Stimulated activated naive B cell treated with anti-CD40 and anti-IgM and Interleukin-4, amounts not matched to agents 10 μg/mL and 1 μg/mL and 100 μg/mL, for 72 hours (primary cell): ENCODE results near the gene TP53.

Source experiments
- ATAC-seq, 2 donors: fragments of 150-1000 bp; cut with Tn5 transposase; replicated peaks; 2 replicates each; pipeline ENCODE4 v1.10.0; 2021; ENCODE audit warnings: moderate library complexity in 1 of 2
- DNase-seq: peaks from one replicate; pipeline ENCODE4 v3.0.0; 2021
- H3K27ac Mint-ChIP-seq: one replicate; pipeline ENCODE4 v1.8.0; 2022; ENCODE audit warnings: mild to moderate bottlenecking, mixed read lengths
- H3K27me3 Mint-ChIP-seq, 2 donors: one replicate each; pipeline ENCODE4 v1.8.0; 2022; ENCODE audit warnings: mixed read lengths in 2 of 2
- H3K36me3 Mint-ChIP-seq, 2 donors: one replicate each; pipeline ENCODE4 v1.8.0; 2022; ENCODE audit warnings: mixed read lengths in 2 of 2, mild to moderate bottlenecking in 1 of 2
- H3K4me1 Mint-ChIP-seq, 2 donors: one replicate each; pipeline ENCODE4 v1.8.0; 2022; ENCODE audit warnings: mixed read lengths in 2 of 2, mild to moderate bottlenecking in 1 of 2
- H3K4me3 Mint-ChIP-seq, 2 donors: one replicate each; pipeline ENCODE4 v1.8.0; 2022; ENCODE audit warnings: mild to moderate bottlenecking in 2 of 2, mixed read lengths in 2 of 2, moderate library complexity in 1 of 2
- H3K9me3 Mint-ChIP-seq, 2 donors: one replicate each; pipeline ENCODE4 v1.8.0; 2022; ENCODE audit warnings: mixed read lengths in 2 of 2, mild to moderate bottlenecking in 1 of 2

Gene TP53

GRCh38 chr17:7687072-7687907 lies at the start of gene TP53:
Gene TP53 (minus strand): TSS chr17:7687490. CDS start chr17:7676594, 10,896 bp downstream.
- H3K4me3 Mint-ChIP-seq = peak within 1 kb of the TSS; percentile 88 to 91
- peaks cover 25 to 44% of the 10 kb centered on the region in 2 donors for H3K4me1 Mint-ChIP-seq
- peaks cover 18 to 44% of the 10 kb centered on the region in 2 donors for H3K36me3 Mint-ChIP-seq
- DNase-seq (peak; percentile 89), ATAC-seq (peak; percentile 53 to 58)
- H3K9me3 Mint-ChIP-seq = no peaks in the 10 kb centered on the region
- no peaks in the 10 kb centered on the region for H3K27me3 Mint-ChIP-seq
- peak within 1 kb of the TSS; percentile 99 for H3K27ac Mint-ChIP-seq

- DNase-seq (no peak), ATAC-seq (no peak)
- H3K9me3 Mint-ChIP-seq = no peaks in the 10 kb centered on the region
- H3K36me3 Mint-ChIP-seq = no peaks in the 10 kb centered on the region
- H3K27ac Mint-ChIP-seq = no peak overlapping the region
- H3K4me3 Mint-ChIP-seq = no peak overlapping the region
- H3K4me1 Mint-ChIP-seq = peaks cover 5 to 13% of the 10 kb centered on the region in 2 donors
- peaks cover 24 to 36% of the 10 kb centered on the region in 2 donors for H3K27me3 Mint-ChIP-seq
Measured at GRCh38 chr17:7732981-7733539, 45.8 kb upstream of the TP53 start.

- no peaks in the 10 kb centered on the region for H3K9me3 Mint-ChIP-seq
- no peak overlapping the region for H3K4me3 Mint-ChIP-seq
- peak overlapping the region; percentile 53 for H3K27ac Mint-ChIP-seq
- DNase-seq (no peak), ATAC-seq (no peak)
- H3K36me3 Mint-ChIP-seq = no peaks in the 10 kb centered on the region
- H3K27me3 Mint-ChIP-seq = peaks cover 14 to 19% of the 10 kb centered on the region in 2 donors
- H3K4me1 Mint-ChIP-seq = peaks cover 5 to 13% of the 10 kb centered on the region in 2 donors
Measured at GRCh38 chr17:7729816-7730215, 42.5 kb upstream of the TP53 start.

GRCh38 chr17:7727886-7728285 lies 40.6 kb upstream of the TP53 start:
- DNase-seq = no peak
- H3K27me3 Mint-ChIP-seq = peaks cover 16 to 17% of the 10 kb centered on the region in 2 donors
- H3K4me1 Mint-ChIP-seq = peaks cover 5 to 13% of the 10 kb centered on the region in 2 donors
- H3K27ac Mint-ChIP-seq = no peak overlapping the region
- no peaks in the 10 kb centered on the region for H3K9me3 Mint-ChIP-seq
- no peak overlapping the region for H3K4me3 Mint-ChIP-seq
- no peak for ATAC-seq
- H3K36me3 Mint-ChIP-seq = no peaks in the 10 kb centered on the region

GRCh38 chr17:7721612-7722011 lies 34.3 kb upstream of the TP53 start:
- peaks cover 10 to 19% of the 10 kb centered on the region in 2 donors for H3K4me1 Mint-ChIP-seq
- ATAC-seq (no peak), DNase-seq (no peak)
- no peak overlapping the region for H3K27ac Mint-ChIP-seq
- peaks cover 65 to 72% of the 10 kb centered on the region in 2 donors for H3K27me3 Mint-ChIP-seq
- no peaks in the 10 kb centered on the region for H3K9me3 Mint-ChIP-seq
- H3K36me3 Mint-ChIP-seq = no peaks in the 10 kb centered on the region
- H3K4me3 Mint-ChIP-seq = no peak overlapping the region

- Mint-ChIP-seq H3K4me1 (peaks cover 13 to 23% of the 10 kb centered on the region in 2 donors), H3K27ac (no peak overlapping the region), H3K36me3 (no peaks in the 10 kb centered on the region), H3K9me3 (no peaks in the 10 kb centered on the region), H3K27me3 (peaks cover 77 to 83% of the 10 kb centered on the region in 2 donors), H3K4me3 (no peak overlapping the region)
- DNase-seq = no peak
- ATAC-seq = no peak
Measured at GRCh38 chr17:7720125-7720524, 32.8 kb upstream of the TP53 start.

- Mint-ChIP-seq H3K9me3 (no peaks in the 10 kb centered on the region), H3K27ac (no peak overlapping the region), H3K4me1 (peaks cover 13 to 23% of the 10 kb centered on the region in 2 donors), H3K36me3 (no peaks in the 10 kb centered on the region), H3K4me3 (no peak overlapping the region), H3K27me3 (peaks cover 79 to 88% of the 10 kb centered on the region in 2 donors)
- DNase-seq = no peak
- no peak for ATAC-seq
Measured at GRCh38 chr17:7719661-7720060, 32.4 kb upstream of the TP53 start.

GRCh38 chr17:7717756-7718350 lies 30.6 kb upstream of the TP53 start:
- Mint-ChIP-seq H3K27ac (no peak overlapping the region), H3K36me3 (no peaks in the 10 kb centered on the region), H3K4me3 (peak overlapping the region; percentile 87 to 90), H3K9me3 (no peaks in the 10 kb centered on the region), H3K27me3 (peaks cover 82 to 94% of the 10 kb centered on the region in 2 donors), H3K4me1 (peaks cover 13 to 23% of the 10 kb centered on the region in 2 donors)
- ATAC-seq = peak; percentile 68 to 70
- DNase-seq = no peak

- Mint-ChIP-seq H3K36me3 (no peaks in the 10 kb centered on the region), H3K9me3 (no peaks in the 10 kb centered on the region), H3K27ac (peak within 1 kb of the TSS; percentile 10), H3K4me1 (peaks cover 13 to 23% of the 10 kb centered on the region in 2 donors), H3K27me3 (peaks cover 84 to 96% of the 10 kb centered on the region in 2 donors), H3K4me3 (peak within 1 kb of the TSS; percentile 87 to 90)
- peak; percentile 56 for DNase-seq
- ATAC-seq = peak; percentile 79 to 86
Measured at GRCh38 chr17:7716901-7717755, 29.8 kb upstream of the TP53 start, which contains the start of gene DNAH2. Gene DNAH2 (plus strand): TSS chr17:7717744. CDS start chr17:7719735, 1,991 bp downstream.

- Mint-ChIP-seq H3K27me3 (peaks cover 84 to 97% of the 10 kb centered on the region in 2 donors), H3K4me3 (peak overlapping the region; percentile 2 to 87), H3K36me3 (no peaks in the 10 kb centered on the region), H3K27ac (no peak overlapping the region), H3K4me1 (peaks cover 13 to 23% of the 10 kb centered on the region in 2 donors), H3K9me3 (no peaks in the 10 kb centered on the region)
- ATAC-seq = no peak
- no peak for DNase-seq
Measured at GRCh38 chr17:7715936-7716886, 28.9 kb upstream of the TP53 start.

GRCh38 chr17:7714721-7715594 lies 27.7 kb upstream of the TP53 start:
- H3K27me3 Mint-ChIP-seq = peaks cover 86 to 99% of the 10 kb centered on the region in 2 donors
- DNase-seq (no peak), ATAC-seq (no peak)
- no peak overlapping the region for H3K27ac Mint-ChIP-seq
- H3K4me3 Mint-ChIP-seq = no peak overlapping the region
- H3K4me1 Mint-ChIP-seq = peaks cover 17 to 33% of the 10 kb centered on the region in 2 donors
- H3K9me3 Mint-ChIP-seq = no peaks in the 10 kb centered on the region
- H3K36me3 Mint-ChIP-seq = no peaks in the 10 kb centered on the region

- Mint-ChIP-seq H3K36me3 (no peaks in the 10 kb centered on the region), H3K27me3 (peaks cover 81 to 94% of the 10 kb centered on the region in 2 donors), H3K4me1 (peaks cover 18 to 33% of the 10 kb centered on the region in 2 donors), H3K4me3 (no peak overlapping the region), H3K27ac (no peak overlapping the region), H3K9me3 (no peaks in the 10 kb centered on the region)
- DNase-seq = no peak
- no peak for ATAC-seq
Measured at GRCh38 chr17:7713782-7714181, 26.5 kb upstream of the TP53 start.
